DOHH2 (cell line): ENCODE measurements around the gene ELL2.
"Not testable (repeated sequence)": the region's sequence is repeated elsewhere in the genome, so short reads cannot be mapped to it uniquely, and the experiment has no call there.

Source experiments
- H3F3A ChIP-seq: fragments of 200-600 bp; sonication (generic), shearing (Covaris generic); 2 replicates; pipeline ENCODE4 v1.6.0; 2016; ENCODE audit warnings: antibody characterized with exemption, mild to moderate bottlenecking; ENCODE audit not compliant: control insufficient read depth, insufficient read depth
- H3K27ac ChIP-seq: fragments of 200-600 bp; sonication (generic); 2 replicates; pipeline ENCODE4 v1.5.1; 2014; ENCODE audit warnings: low read depth, mild to moderate bottlenecking, low read length, moderate library complexity
- H3K27me3 ChIP-seq: fragments of 200-600 bp; sonication (generic); 2 replicates; pipeline ENCODE4 v1.6.1; 2014; ENCODE audit warnings: mild to moderate bottlenecking, low read length, mixed read lengths; ENCODE audit not compliant: control insufficient read depth
- H3K36me3 ChIP-seq: fragments of 200-600 bp; sonication (generic); 2 replicates; pipeline ENCODE4 v1.6.1; 2014; ENCODE audit warnings: mild to moderate bottlenecking, low read length, moderate library complexity, mixed read lengths; ENCODE audit not compliant: control insufficient read depth
- H3K4me1 ChIP-seq: fragments of 200-600 bp; sonication (generic); 2 replicates; pipeline ENCODE4 v1.6.1; 2014; ENCODE audit warnings: mild to moderate bottlenecking, low read length, mixed read lengths; ENCODE audit not compliant: control insufficient read depth
- H3K4me2 ChIP-seq: fragments of 200-600 bp; sonication (generic); 2 replicates; pipeline ENCODE4 v1.6.0; 2014; ENCODE audit warnings: mild to moderate bottlenecking, low read length, moderate library complexity
- H3K4me3 ChIP-seq: fragments of 200-600 bp; sonication (generic); 2 replicates; pipeline ENCODE4 v1.5.1; 2014; ENCODE audit warnings: mild to moderate bottlenecking, low read length, mixed read lengths
- H3K79me2 ChIP-seq: fragments of 200-600 bp; sonication (generic); 2 replicates; pipeline ENCODE4 v1.6.1; 2014; ENCODE audit warnings: mild to moderate bottlenecking, low read length, mixed read lengths; ENCODE audit not compliant: control insufficient read depth
- H3K9me2 ChIP-seq: fragments of 200-600 bp; sonication (generic); replicated peaks from 2 replicates; pipeline ENCODE4 v1.6.1; 2014; ENCODE audit warnings: mild to moderate bottlenecking, low read length, mixed read lengths; ENCODE audit not compliant: control insufficient read depth
- H3K9me3 ChIP-seq: fragments of 200-600 bp; sonication (generic); 2 replicates; pipeline ENCODE4 v1.6.1; 2014; ENCODE audit warnings: antibody characterized with exemption, low read length, mixed read lengths; ENCODE audit not compliant: control insufficient read depth, insufficient read depth
- H4K20me1 ChIP-seq: fragments of 200-600 bp; sonication (generic); 2 replicates; pipeline ENCODE4 v1.6.0; 2014; ENCODE audit warnings: low read depth, mild to moderate bottlenecking, antibody characterized with exemption, low read length, moderate library complexity; ENCODE audit not compliant: control insufficient read depth, insufficient read depth
- EZH2phosphoT487 ChIP-seq: fragments of 200-600 bp; sonication (generic); IDR thresholded peaks from 2 replicates; pipeline ENCODE4 v1.6.1; 2017; ENCODE audit warnings: borderline replicate concordance, mild to moderate bottlenecking, antibody characterized with exemption, low read length, moderate library complexity, mixed read lengths
- TF ChIP-seq, protein P1 (sequence below): fragments of 200-600 bp; sonication (generic); IDR thresholded peaks from one replicate; pipeline ENCODE4 v1.5.1; 2014; ENCODE audit warnings: antibody characterized with exemption, mild to moderate bottlenecking, low read depth, low read length; ENCODE audit not compliant: poor library complexity, severe bottlenecking

Gene ELL2

DNA sequence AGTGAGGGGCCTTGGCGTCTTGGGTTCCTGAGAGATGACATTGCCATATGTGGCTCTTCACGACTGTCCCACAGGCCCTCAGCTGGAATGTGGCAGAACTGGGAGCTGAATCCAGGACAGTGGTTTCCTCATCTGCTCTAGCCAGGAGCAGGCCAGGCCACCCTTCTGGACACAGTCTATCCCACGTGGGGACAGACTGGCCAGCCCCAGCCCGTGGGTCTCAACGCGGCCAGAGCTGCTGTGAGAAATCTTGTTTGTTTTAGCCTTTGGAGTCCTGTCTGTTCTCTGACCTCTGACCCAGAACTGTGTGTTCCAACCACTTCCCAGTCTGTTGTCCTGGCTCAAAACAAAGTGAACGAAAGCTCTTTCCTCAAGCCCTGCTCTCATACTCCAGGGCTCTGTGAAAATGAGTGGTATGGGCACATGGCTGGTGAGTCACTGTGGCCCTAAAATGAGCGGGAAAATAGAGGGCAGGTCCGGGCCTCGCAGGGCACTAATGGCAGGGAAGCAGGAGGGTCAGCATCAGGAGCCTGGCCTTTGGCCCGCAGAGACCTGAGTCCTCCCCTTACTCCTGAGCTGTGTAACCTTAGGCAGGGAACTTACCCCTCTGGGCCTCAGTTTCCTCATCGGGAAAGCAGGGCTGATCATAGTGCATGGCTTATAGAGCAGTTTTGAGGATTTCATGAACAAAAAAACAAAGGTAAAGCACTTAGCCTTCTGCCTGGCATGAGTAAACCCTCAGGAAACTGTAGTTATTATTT is 104.3 kb downstream of the ELL2 start:
- no peaks in the 10 kb centered on the region for H3K36me3 ChIP-seq
- no peaks in the 10 kb centered on the region for H3K9me3 ChIP-seq
- no peaks in the 10 kb centered on the region for H3K9me2 ChIP-seq
- H3K27ac ChIP-seq, result no peak overlapping the region
- no peaks in the 10 kb centered on the region for H3F3A ChIP-seq
- no peaks in the 10 kb centered on the region for H3K79me2 ChIP-seq
- 0 out of 2 replicates have a peak, but pooled peaks cover 4% of the 10 kb centered on the region for H3K27me3 ChIP-seq
- H4K20me1 ChIP-seq, result no peaks in the 10 kb centered on the region
- H3K4me3 ChIP-seq, result no peak overlapping the region
- H3K4me2 ChIP-seq, result no peak overlapping the region
- TF ChIP-seq, protein P1, sequence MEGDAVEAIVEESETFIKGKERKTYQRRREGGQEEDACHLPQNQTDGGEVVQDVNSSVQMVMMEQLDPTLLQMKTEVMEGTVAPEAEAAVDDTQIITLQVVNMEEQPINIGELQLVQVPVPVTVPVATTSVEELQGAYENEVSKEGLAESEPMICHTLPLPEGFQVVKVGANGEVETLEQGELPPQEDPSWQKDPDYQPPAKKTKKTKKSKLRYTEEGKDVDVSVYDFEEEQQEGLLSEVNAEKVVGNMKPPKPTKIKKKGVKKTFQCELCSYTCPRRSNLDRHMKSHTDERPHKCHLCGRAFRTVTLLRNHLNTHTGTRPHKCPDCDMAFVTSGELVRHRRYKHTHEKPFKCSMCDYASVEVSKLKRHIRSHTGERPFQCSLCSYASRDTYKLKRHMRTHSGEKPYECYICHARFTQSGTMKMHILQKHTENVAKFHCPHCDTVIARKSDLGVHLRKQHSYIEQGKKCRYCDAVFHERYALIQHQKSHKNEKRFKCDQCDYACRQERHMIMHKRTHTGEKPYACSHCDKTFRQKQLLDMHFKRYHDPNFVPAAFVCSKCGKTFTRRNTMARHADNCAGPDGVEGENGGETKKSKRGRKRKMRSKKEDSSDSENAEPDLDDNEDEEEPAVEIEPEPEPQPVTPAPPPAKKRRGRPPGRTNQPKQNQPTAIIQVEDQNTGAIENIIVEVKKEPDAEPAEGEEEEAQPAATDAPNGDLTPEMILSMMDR, result no peak
- no peak for TF ChIP-seq EZH2phosphoT487
- H3K4me1 ChIP-seq, result peaks cover 33% of the 10 kb centered on the region

DNA sequence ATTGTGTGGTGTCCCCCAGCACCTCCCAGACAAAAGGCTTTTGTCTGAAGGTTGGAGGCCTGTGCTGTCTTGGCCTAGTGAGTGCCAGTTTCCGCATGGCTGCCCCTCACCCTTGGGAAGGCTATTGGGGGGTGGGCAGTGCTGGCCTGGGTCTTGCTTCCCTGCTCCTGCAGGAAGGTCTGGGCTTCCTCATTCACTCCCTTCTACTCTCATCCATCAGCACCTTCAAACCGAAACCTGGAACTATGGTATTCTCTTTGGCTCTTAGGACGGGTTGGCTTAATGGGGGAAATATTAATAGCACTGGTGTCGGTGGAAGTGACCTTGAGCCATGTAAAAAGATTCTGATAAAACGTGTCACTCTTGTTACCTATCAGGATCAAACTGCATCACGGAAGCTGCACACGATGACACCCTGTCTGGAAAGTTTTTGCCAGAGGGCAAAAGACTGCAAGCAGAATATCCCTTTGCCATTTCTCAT is 105.1 kb downstream of the ELL2 start:
- H4K20me1 ChIP-seq, result no peaks in the 10 kb centered on the region
- H3K9me2 ChIP-seq, result no peaks in the 10 kb centered on the region
- H3K36me3 ChIP-seq, result no peaks in the 10 kb centered on the region
- H3K27me3 ChIP-seq, result 0 out of 2 replicates have a peak, but pooled peaks cover 4% of the 10 kb centered on the region
- H3K27ac ChIP-seq, result no peak overlapping the region
- no peaks in the 10 kb centered on the region for H3K9me3 ChIP-seq
- H3K79me2 ChIP-seq, result no peaks in the 10 kb centered on the region
- H3K4me3 ChIP-seq, result no peak overlapping the region
- H3K4me2 ChIP-seq, result no peak overlapping the region
- TF ChIP-seq EZH2phosphoT487, result no peak
- no peaks in the 10 kb centered on the region for H3F3A ChIP-seq
- H3K4me1 ChIP-seq, result peaks cover 25% of the 10 kb centered on the region

DNA sequence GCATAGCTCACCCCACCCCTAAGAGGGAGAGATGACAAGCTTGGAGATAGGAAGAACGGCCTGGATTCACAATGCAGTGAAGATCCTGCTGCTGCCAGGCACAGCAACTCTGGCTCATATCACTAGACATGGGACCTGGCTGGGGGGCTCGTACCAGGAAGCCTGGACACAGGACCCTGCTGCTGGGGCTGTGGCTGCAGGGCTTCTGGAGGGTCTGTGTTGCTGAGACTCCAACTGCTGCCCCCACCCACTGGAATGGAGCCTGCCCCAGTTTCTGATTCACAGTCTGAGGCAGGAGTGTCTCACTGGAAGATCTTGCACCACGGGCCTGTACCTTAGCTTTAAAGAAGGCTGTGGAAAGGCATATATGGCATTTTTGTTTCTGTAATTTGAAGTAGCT is 108.2 kb downstream of the ELL2 start:
- H3K9me2 ChIP-seq, result no peaks in the 10 kb centered on the region
- no peaks in the 10 kb centered on the region for H3K9me3 ChIP-seq
- H3F3A ChIP-seq, result no peaks in the 10 kb centered on the region
- no peaks in the 10 kb centered on the region for H4K20me1 ChIP-seq
- H3K4me1 ChIP-seq, result no peaks in the 10 kb centered on the region; the same call in 1 of the 2 replicates
- H3K36me3 ChIP-seq, result no peaks in the 10 kb centered on the region
- no peak overlapping the region for H3K27ac ChIP-seq
- H3K79me2 ChIP-seq, result no peaks in the 10 kb centered on the region
- no peaks in the 10 kb centered on the region for H3K27me3 ChIP-seq
- no peak overlapping the region for H3K4me2 ChIP-seq
- no peak overlapping the region for H3K4me3 ChIP-seq
- TF ChIP-seq EZH2phosphoT487, result no peak
- TF ChIP-seq, protein P1, result no peak

DNA sequence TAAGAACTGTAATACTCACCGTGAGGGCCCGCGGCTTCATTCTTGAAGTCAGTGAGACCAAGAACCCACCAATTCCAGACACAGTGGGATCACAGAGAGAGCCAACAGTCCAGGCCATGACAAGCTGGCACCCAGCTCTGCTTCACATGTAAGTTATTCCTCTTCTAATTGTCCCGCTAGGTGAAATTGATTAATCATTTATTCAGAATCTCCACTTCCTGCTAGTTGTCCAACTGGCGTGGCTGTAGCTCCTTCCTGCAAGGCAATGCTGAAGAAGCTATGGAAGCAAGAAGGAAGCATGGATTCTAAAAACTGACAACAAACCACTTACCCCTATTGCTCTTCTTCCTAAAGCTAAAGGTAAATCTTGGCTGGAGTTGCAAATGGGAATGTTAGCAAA is 109.1 kb downstream of the ELL2 start:
- Histone ChIP-seq H4K20me1 (no peaks in the 10 kb centered on the region), H3K27ac (no peak overlapping the region), H3K36me3 (no peaks in the 10 kb centered on the region), H3K9me3 (no peaks in the 10 kb centered on the region), H3K4me2 (no peak overlapping the region), H3K9me2 (no peaks in the 10 kb centered on the region), H3K79me2 (no peaks in the 10 kb centered on the region), H3F3A (no peaks in the 10 kb centered on the region), H3K4me1 (no peaks in the 10 kb centered on the region), H3K4me3 (no peak overlapping the region), H3K27me3 (0 out of 2 replicates have a peak, but pooled peaks cover 4% of the 10 kb centered on the region)
- no peak for TF ChIP-seq EZH2phosphoT487
- TF ChIP-seq, protein P1, result no peak

DNA sequence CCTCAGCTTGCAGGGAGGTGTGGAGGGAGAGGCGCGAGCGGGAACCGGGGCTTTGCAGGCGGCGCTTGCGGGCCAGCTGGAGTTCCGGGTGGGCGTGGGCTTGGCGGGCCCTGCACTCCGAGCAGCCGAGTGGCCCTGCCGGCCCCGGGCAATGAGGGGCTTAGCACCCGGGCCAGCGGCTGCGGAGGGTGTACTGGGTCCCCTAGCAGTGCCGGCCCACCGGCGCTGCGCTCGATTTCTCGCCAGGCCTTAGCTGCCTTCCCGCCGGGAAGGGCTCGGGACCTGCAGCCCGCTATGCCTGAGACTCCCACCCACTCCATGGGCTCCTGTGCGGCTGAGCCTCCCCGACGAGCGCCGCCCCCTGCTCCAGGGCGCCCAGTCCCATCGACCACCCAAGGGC is 110.5 kb downstream of the ELL2 start:
- not testable (repeated sequence) for H3K4me3 ChIP-seq, H3K9me3 ChIP-seq, H3K4me2 ChIP-seq, H3K4me1 ChIP-seq, H3K9me2 ChIP-seq, H3F3A ChIP-seq, H3K36me3 ChIP-seq, H3K27me3 ChIP-seq, H3K27ac ChIP-seq, H4K20me1 ChIP-seq, H3K79me2 ChIP-seq
